Panc1 (cell line): Measurements from ENCODE around the gene TXNDC2. TPM values are rescaled to one million over a fixed set of nuclear protein-coding genes. Genes with fewer than 3 reads are reported as not detected.
"Not testable (repeated sequence)": the region's sequence is repeated elsewhere in the genome, so short reads cannot be mapped to it uniquely, and the experiment has no call there.

ENCODE experiments used
- ATAC-seq: fragments of 200-7000 bp; cut with Tn5 transposase; 2 replicates; pipeline ENCODE4 v1.9.1; 2020; ENCODE audit warnings: mild to moderate bottlenecking, moderate library complexity
- BruUV-seq: library from RNA; stranded (reverse); fragments of 400-500 nt; replicated peaks from 2 replicates; lab custom pipeline; 2021; lab: Mats Ljungman, UMichigan
- CTCF ChIA-PET: fragments of 300-600 bp; sonication (Branson Sonifier 250); formaldehyde crosslinking; loops from one replicate; lab custom pipeline; 2022; ENCODE audit warnings: antibody characterized with exemption; lab: Charles Lee
- POLR2A ChIA-PET: fragments of 300-600 bp; sonication (Branson Sonifier 250); formaldehyde crosslinking; loops from one replicate; lab custom pipeline; 2022; ENCODE audit warnings: antibody characterized with exemption; lab: Charles Lee
- DNase-seq: peaks from one replicate; pipeline ENCODE4 v3.0.0-alpha.2; 2010; ENCODE audit warnings: low read depth, low spot score
- H3K27ac ChIP-seq: 2 replicates; pipeline ENCODE4 v1.5.1; 2011; ENCODE audit warnings: mild to moderate bottlenecking, low read length, inconsistent platforms
- H3K27me3 ChIP-seq: fragments of 200-500 bp; sonication (Bioruptor generic); 2 replicates; pipeline ENCODE4 v1.6.0; 2014; ENCODE audit warnings: low read length, inconsistent platforms; ENCODE audit not compliant: control insufficient read depth, insufficient read depth
- H3K36me3 ChIP-seq: fragments of 200-500 bp; sonication (Bioruptor generic); 2 replicates; pipeline ENCODE4 v1.5.1; 2014; ENCODE audit warnings: inconsistent platforms, mild to moderate bottlenecking, low read length, moderate library complexity; ENCODE audit not compliant: control insufficient read depth, insufficient read depth
- H3K4me1 ChIP-seq: 2 replicates; pipeline ENCODE4 v1.5.1; 2011; ENCODE audit warnings: inconsistent platforms, mild to moderate bottlenecking, low read length, moderate library complexity; ENCODE audit not compliant: control insufficient read depth, insufficient read depth
- H3K4me3 ChIP-seq, 2 experiments: 2 replicates each; pipeline ENCODE4 v1.5.1; 2011 to 2012; ENCODE audit warnings: low read depth in 2 of 2, low read length in 2 of 2, mild to moderate bottlenecking in 2 of 2, inconsistent platforms in 1 of 2, moderate library complexity in 1 of 2
- H3K9me3 ChIP-seq: fragments of 200-500 bp; sonication (Bioruptor generic); 2 replicates; pipeline ENCODE4 v1.5.1; 2014; ENCODE audit warnings: low read depth, mild to moderate bottlenecking, inconsistent platforms, low read length, moderate library complexity; ENCODE audit not compliant: control insufficient read depth, insufficient read depth
- CTCF ChIP-seq: fragments of 450-650 bp; IDR thresholded peaks from 2 replicates; pipeline ENCODE4 v1.5.1; 2017; ENCODE audit warnings: mild to moderate bottlenecking
- POLR2AphosphoS5 ChIP-seq: IDR thresholded peaks from 2 replicates; pipeline ENCODE4 v1.6.1; 2012; ENCODE audit warnings: mild to moderate bottlenecking, low read depth, low read length, moderate library complexity
- REST ChIP-seq, 2 experiments: IDR thresholded peaks; 2 replicates each; pipeline ENCODE4 v1.6.1; 2011 to 2012; ENCODE audit warnings: low read depth in 2 of 2, control low read depth in 1 of 2, low read length in 1 of 2, mild to moderate bottlenecking in 1 of 2, moderate library complexity in 1 of 2; ENCODE audit not compliant: insufficient read depth in 1 of 2
- SIN3A ChIP-seq: IDR thresholded peaks from 2 replicates; pipeline ENCODE4 v1.6.1; 2012; ENCODE audit warnings: low read depth, mild to moderate bottlenecking, low read length, moderate library complexity, borderline replicate concordance; ENCODE audit not compliant: insufficient read depth
- TCF7L2 ChIP-seq: IDR thresholded peaks from 2 replicates; pipeline ENCODE4 v1.6.1; 2011; ENCODE audit warnings: mild to moderate bottlenecking, low read depth, low read length, inconsistent platforms
- in situ Hi-C: cut with HindIII; loops from 2 replicates; pipeline ENCODE4 v1.10.0; 2016; ENCODE audit warnings: low sequenced_read_pairs, low pct_unique_long_range_greater_than_20kb
- intact Hi-C: fragments of 100-400 bp; cut with micrococcal nuclease; formaldehyde crosslinking; loops from one replicate; pipeline ENCODE4 v1.10.0; 2022; ENCODE audit not compliant: unreplicated experiment
- total RNA-seq: library from RNA; stranded (reverse); gene quantifications from one replicate; pipeline ENCODE4 v1.2.1, GENCODE V29; 2021; ENCODE audit not compliant: unreplicated experiment

TXNDC2 gene
- total RNA-seq, 1 experiment from 2014 or later: 0.90 TPM

- no peak for TF ChIP-seq REST (IDR thresholded peaks at IDR 0.05; ENCODE audit: insufficient read depth in 1 of 2, low read depth in 2 of 2, low read length in 1 of 2)
- TF ChIP-seq CTCF: no peak
- TF ChIP-seq POLR2AphosphoS5: no peak
- no peak for TF ChIP-seq SIN3A
- TF ChIP-seq TCF7L2: no peak
- no TSS peak for BruUV-seq
- intact Hi-C loops (no loop called here), in situ Hi-C loops (no loop called here)
- Histone ChIP-seq H3K27ac (no peak overlapping the region), H3K4me1 (peaks cover 14% of the 10 kb centered on the region), H3K9me3 (0 out of 2 replicates have a peak, but pooled peaks cover 3% of the 10 kb centered on the region), H3K4me3 (no peak overlapping the region), H3K36me3 (no peaks in the 10 kb centered on the region; the same call in 1 of the 2 replicates), H3K27me3 (no peaks in the 10 kb centered on the region)
- DNase-seq (no peak), ATAC-seq (no peak)
- CTCF ChIA-PET: no interaction called here
- POLR2A ChIA-PET: no interaction called here
These were observed 29.7 kb upstream of the TXNDC2 start for GRCh38 chr18:9856092-9856491.

- H3K27ac ChIP-seq, ATAC-seq, POLR2A ChIA-PET, H3K4me3 ChIP-seq, CTCF ChIA-PET, in situ Hi-C loops, H3K27me3 ChIP-seq, H3K9me3 ChIP-seq, H3K36me3 ChIP-seq, BruUV-seq, intact Hi-C loops, DNase-seq: not testable (repeated sequence)
- H3K4me1 ChIP-seq: peaks cover 14% of the 10 kb centered on the region
These were observed 28.2 kb upstream of the TXNDC2 start for GRCh38 chr18:9857479-9857998.

- ChIA-PET POLR2A (no interaction called here), CTCF (no interaction called here)
- no peaks in the 10 kb centered on the region for H3K27me3 ChIP-seq
- no peaks in the 10 kb centered on the region for H3K9me3 ChIP-seq
- intact Hi-C loops (no loop called here), in situ Hi-C loops (no loop called here)
- no peak overlapping the region for H3K4me3 ChIP-seq
- DNase-seq (no peak), ATAC-seq (no peak)
- TF ChIP-seq TCF7L2 (no peak), SIN3A (no peak), CTCF (no peak), REST (IDR thresholded peaks at IDR 0.05; ENCODE audit: insufficient read depth in 1 of 2, low read depth in 2 of 2, low read length in 1 of 2) (no peak), POLR2AphosphoS5 (no peak)
- H3K36me3 ChIP-seq: no peaks in the 10 kb centered on the region; the same call in 1 of the 2 replicates
- H3K27ac ChIP-seq: no peak overlapping the region
- BruUV-seq: no TSS peak
- peaks cover 14% of the 10 kb centered on the region for H3K4me1 ChIP-seq
These were observed 27.1 kb upstream of the TXNDC2 start for GRCh38 chr18:9858642-9859041.
